GM12875 (cell line): ENCODE measurements around the gene HADH.
"Not testable (repeated sequence)": the region's sequence is repeated elsewhere in the genome, so short reads cannot be mapped to it uniquely, and the experiment has no call there.

Experiments used
- H3K4me3 ChIP-seq: one replicate; pipeline ENCODE4 v1.5.1; 2011; ENCODE audit warnings: low read depth, low read length, control low read depth
- CTCF ChIP-seq: IDR thresholded peaks from 2 replicates; pipeline ENCODE4 v1.5.1; 2011; ENCODE audit warnings: low read depth, mild to moderate bottlenecking, control low read depth, inconsistent platforms, low read length, moderate library complexity, borderline replicate concordance; ENCODE audit not compliant: insufficient read depth

Gene HADH

GRCh38 chr4:108043526-108043925, 53.8 kb downstream of the HADH start:
- no peak for TF ChIP-seq CTCF
- no peak overlapping the region for H3K4me3 ChIP-seq

- no peak overlapping the region for H3K4me3 ChIP-seq
- TF ChIP-seq CTCF: no peak
Measured at GRCh38 chr4:108044951-108045686, 55.4 kb downstream of the HADH start.

- no peak for TF ChIP-seq CTCF
Measured at GRCh38 chr4:108045687-108046024, 56.0 kb downstream of the HADH start.

GRCh38 chr4:108047199-108047598, 57.5 kb downstream of the HADH start:
- no peak overlapping the region for H3K4me3 ChIP-seq
- no peak for TF ChIP-seq CTCF

More at GRCh38 chr4:108045687-108046024, 56.0 kb downstream of the HADH start:
- no peak overlapping the region for H3K4me3 ChIP-seq

- no peak overlapping the region for H3K4me3 ChIP-seq
- no peak for TF ChIP-seq CTCF
Measured at GRCh38 chr4:108048157-108048556, 58.5 kb downstream of the HADH start.

- H3K4me3 ChIP-seq: no peak overlapping the region
- TF ChIP-seq CTCF: no peak
Measured at GRCh38 chr4:108048997-108049396, 59.3 kb downstream of the HADH start.

- H3K4me3 ChIP-seq: no peak overlapping the region
- TF ChIP-seq CTCF: no peak
Measured at GRCh38 chr4:108049406-108049805, 59.7 kb downstream of the HADH start.

- H3K4me3 ChIP-seq: not testable (repeated sequence)
Measured at GRCh38 chr4:108050166-108051111, 60.8 kb downstream of the HADH start.
